H1 (cell line): ENCODE measurements around the gene RBM6. TPM values are rescaled to one million over a fixed set of nuclear protein-coding genes. Genes with fewer than 3 reads are reported as not detected.
A peak's percentile ranks its signal among the peaks of the same experiment; 100 is the strongest.

Experiments used
- CTCF ChIA-PET: fragments of 300-600 bp; sonication (Branson Sonifier 250); formaldehyde crosslinking; loops from one replicate; lab custom pipeline; 2021; ENCODE audit not compliant: partially characterized antibody; lab: Charles Lee
- POLR2A ChIA-PET: fragments of 300-600 bp; sonication (Branson Sonifier 250); formaldehyde crosslinking; loops from one replicate; lab custom pipeline; 2021; ENCODE audit warnings: inconsistent platforms; ENCODE audit not compliant: partially characterized antibody; lab: Charles Lee
- DNase-seq, 2 experiments: peaks; one replicate each; pipeline versions ENCODE4 v3.0.0 to v3.0.0-alpha.2; 2010 to 2022; ENCODE audit warnings: low spot score in 2 of 2, low read depth in 1 of 2, mixed read lengths in 1 of 2
- FAIRE-seq: peaks from 2 replicates; lab custom pipeline; 2011; peaks lifted over from hg19 to GRCh38; lab: Jason Lieb, UNC
- H2AFZ ChIP-seq: 2 replicates; pipeline ENCODE4 v1.8.1; 2012; ENCODE audit warnings: low read length, inconsistent platforms
- H2AK5ac ChIP-seq: 2 replicates; pipeline ENCODE4 v1.6.1; 2013; ENCODE audit warnings: low read depth, low read length
- H2BK120ac ChIP-seq: replicated peaks from 2 replicates; pipeline ENCODE3; 2013; ENCODE audit warnings: low read depth, low read length, inconsistent platforms
- H2BK12ac ChIP-seq: 2 replicates; pipeline ENCODE4 v1.6.1; 2013; ENCODE audit warnings: low read depth, low read length
- H2BK15ac ChIP-seq: 2 replicates; pipeline ENCODE4 v1.6.1; 2013; ENCODE audit warnings: low read length
- H2BK20ac ChIP-seq: 2 replicates; pipeline ENCODE4 v1.6.1; 2013; ENCODE audit warnings: low read length
- H2BK5ac ChIP-seq: 2 replicates; pipeline ENCODE4 v1.6.1; 2013; ENCODE audit warnings: low read depth, low read length
- H3K14ac ChIP-seq: 2 replicates; pipeline ENCODE4 v1.6.1; 2013; ENCODE audit warnings: inconsistent platforms; ENCODE audit not compliant: insufficient read length
- H3K18ac ChIP-seq: 2 replicates; pipeline ENCODE4 v1.6.1; 2013; ENCODE audit warnings: low read length; ENCODE audit errors: extremely low read depth
- H3K23ac ChIP-seq: 2 replicates; pipeline ENCODE4 v1.6.1; 2013; ENCODE audit warnings: inconsistent platforms; ENCODE audit not compliant: insufficient read length
- H3K23me2 ChIP-seq: 2 replicates; pipeline ENCODE4 v1.6.1; 2013; ENCODE audit warnings: low read depth, low read length
- H3K27ac ChIP-seq: 2 replicates; pipeline ENCODE4 v1.6.1; 2011; ENCODE audit warnings: low read depth, low read length, inconsistent platforms
- H3K27me3 ChIP-seq, 4 experiments: replicated peaks in 1 of 4; 1 replicate in 1 of 4; 2 replicates in 3 of 4; pipeline versions ENCODE4 v1.6.1 to v1.8.1; 2011 to 2013; ENCODE audit warnings: low read length in 3 of 4, mild to moderate bottlenecking in 3 of 4, inconsistent platforms in 2 of 4, mixed read lengths in 2 of 4, moderate library complexity in 1 of 4; ENCODE audit not compliant: control insufficient read depth in 3 of 4, insufficient read depth in 3 of 4; ENCODE audit errors: extremely low read depth in 1 of 4
- H3K36me3 ChIP-seq, 4 experiments: 2 replicates each; pipeline versions ENCODE4 v1.6.1 to v1.8.1; 2011 to 2013; ENCODE audit warnings: mild to moderate bottlenecking in 4 of 4, low read length in 3 of 4, moderate library complexity in 2 of 4, control low read depth in 1 of 4, inconsistent platforms in 1 of 4; ENCODE audit not compliant: insufficient read depth in 4 of 4, control insufficient read depth in 2 of 4
- H3K4ac ChIP-seq: replicated peaks from 2 replicates; pipeline ENCODE3; 2013; ENCODE audit warnings: low read length, low read depth, mixed read lengths, inconsistent platforms; ENCODE audit not compliant: insufficient read length
- H3K4me1 ChIP-seq, 4 experiments: replicated peaks in 1 of 4; 1 replicate in 1 of 4; 2 replicates in 3 of 4; pipeline versions ENCODE4 v1.6.1 to v1.8.1; 2011 to 2013; ENCODE audit warnings: low read length in 3 of 4, inconsistent platforms in 2 of 4, mixed read lengths in 1 of 4; ENCODE audit not compliant: insufficient read depth in 4 of 4, control insufficient read depth in 3 of 4
- H3K4me2 ChIP-seq, 2 experiments: 2 replicates each; pipeline versions ENCODE4 v1.6.1 to v1.8.1; 2011 to 2013; ENCODE audit warnings: low read depth in 2 of 2, low read length in 2 of 2, control low read depth in 1 of 2, inconsistent platforms in 1 of 2, mild to moderate bottlenecking in 1 of 2; ENCODE audit not compliant: insufficient read depth in 1 of 2
- H3K4me3 ChIP-seq, 4 experiments: fragments of 200-600, 300-600 bp in 1 of 4; sonication (generic), shearing (Covaris generic), sonication (Bioruptor Twin) in 1 of 4; 2 replicates each; pipeline versions ENCODE4 v1.5.1 to v1.8.1; 2011 to 2016; ENCODE audit warnings: low read length in 4 of 4, low read depth in 3 of 4, control low read depth in 2 of 4, inconsistent platforms in 2 of 4, mild to moderate bottlenecking in 2 of 4, mixed read lengths in 1 of 4, moderate library complexity in 1 of 4; ENCODE audit not compliant: insufficient read depth in 2 of 4; ENCODE audit errors: extremely low read depth in 1 of 4
- H3K56ac ChIP-seq: replicated peaks from 2 replicates; pipeline ENCODE3; 2013; ENCODE audit warnings: low read depth, mild to moderate bottlenecking, mixed read lengths, low read length, inconsistent platforms; ENCODE audit not compliant: insufficient read length
- H3K79me1 ChIP-seq: 2 replicates; pipeline ENCODE4 v1.6.1; 2013; ENCODE audit warnings: low read depth, low read length, control low read depth
- H3K79me2 ChIP-seq, 2 experiments: 2 replicates each; pipeline versions ENCODE4 v1.6.1 to v1.8.1; 2012 to 2013; ENCODE audit warnings: low read length in 2 of 2, mild to moderate bottlenecking in 2 of 2, inconsistent platforms in 1 of 2; ENCODE audit not compliant: insufficient read depth in 2 of 2, control insufficient read depth in 1 of 2
- H3K9ac ChIP-seq, 4 experiments: replicated peaks in 1 of 4; 1 replicate in 1 of 4; 2 replicates in 3 of 4; pipeline versions ENCODE4 v1.6.1 to v1.8.1; 2011 to 2013; ENCODE audit warnings: low read depth in 3 of 4, low read length in 3 of 4, control low read depth in 2 of 4, mild to moderate bottlenecking in 2 of 4, moderate library complexity in 2 of 4, inconsistent platforms in 1 of 4; ENCODE audit errors: extremely low read depth in 1 of 4
- H3K9me3 ChIP-seq, 2 experiments: 2 replicates each; pipeline versions ENCODE4 v1.6.1 to v1.8.1; 2012 to 2013; ENCODE audit warnings: mild to moderate bottlenecking in 2 of 2, moderate library complexity in 2 of 2, control low read depth in 1 of 2, inconsistent platforms in 1 of 2, low read depth in 1 of 2, low read length in 1 of 2, mixed read lengths in 1 of 2; ENCODE audit not compliant: insufficient read depth in 2 of 2
- H4K20me1 ChIP-seq, 2 experiments: replicated peaks in 1 of 2; 2 replicates each; pipeline versions ENCODE3 to v1.8.1; 2011 to 2013; ENCODE audit warnings: inconsistent platforms in 2 of 2, low read length in 2 of 2, mild to moderate bottlenecking in 1 of 2; ENCODE audit not compliant: insufficient read depth in 2 of 2, control insufficient read depth in 1 of 2
- H4K5ac ChIP-seq: 2 replicates; pipeline ENCODE4 v1.6.1; 2013; ENCODE audit warnings: low read length, low read depth, mixed read lengths, inconsistent platforms; ENCODE audit not compliant: insufficient read length
- H4K8ac ChIP-seq: 2 replicates; pipeline ENCODE4 v1.8.0; 2013; ENCODE audit warnings: mild to moderate bottlenecking, moderate library complexity, low read length, inconsistent platforms; ENCODE audit not compliant: insufficient read depth; ENCODE audit errors: extremely low read depth
- H4K91ac ChIP-seq: replicated peaks from 2 replicates; pipeline ENCODE3; 2013; ENCODE audit warnings: low read length, mixed read lengths, inconsistent platforms; ENCODE audit not compliant: insufficient read length
- ASH2L ChIP-seq: fragments of 200-600, 300-600 bp; sonication (generic); IDR thresholded peaks from one replicate; pipeline ENCODE4 v1.7.1; 2017; ENCODE audit warnings: low read length
- BACH1 ChIP-seq: IDR thresholded peaks from 2 replicates; pipeline ENCODE4 v1.6.1; 2012; ENCODE audit warnings: low read length, improper control_type of control experiment
- FOSL1 ChIP-seq: IDR thresholded peaks from 2 replicates; pipeline ENCODE4 v1.6.1; 2011; ENCODE audit warnings: mild to moderate bottlenecking, low read depth, low read length, moderate library complexity; ENCODE audit not compliant: insufficient read depth
- MAX ChIP-seq: IDR thresholded peaks from 2 replicates; pipeline ENCODE4 v1.6.1; 2012; ENCODE audit warnings: inconsistent platforms
- RXRA ChIP-seq: IDR thresholded peaks from 2 replicates; pipeline ENCODE4 v1.6.1; 2011; ENCODE audit warnings: low read depth, mild to moderate bottlenecking, low read length, moderate library complexity; ENCODE audit not compliant: insufficient read depth
- WGBS, 2 experiments: shearing (Covaris generic) in 1 of 2; methylation state at CpG; one replicate each; pipeline versions ENCODE4 v1.1.6 to v1.1.7; 2013 to 2015; ENCODE audit warnings: low lambda C conversion rate in 2 of 2, mixed read lengths in 2 of 2, inconsistent platforms in 1 of 2, low coverage in 1 of 2, missing lambda C conversion rate in 1 of 2; ENCODE audit not compliant: insufficient replicate concordance in 2 of 2, insufficient coverage in 1 of 2, insufficient read length in 1 of 2; ENCODE audit errors: extremely low coverage in 1 of 2, missing lambda C conversion rate in 1 of 2; 5-methylcytosine and 5-hydroxymethylcytosine counted together
- polyA plus RNA-seq, 7 experiments: library from polyadenylated mRNA; depleted of rRNA in 3 of 7; stranded (reverse) in 5 of 7; unstranded in 2 of 7; fragments of >200 nt in 5 of 7; fragments of 200-250 nt in 2 of 7; gene quantifications; 1 replicate in 5 of 7; 2 replicates in 1 of 7; 4 replicates in 1 of 7; pipeline versions ENCODE4 v1.2.1 to v1.2.3, GENCODE V29; 2011 to 2013; ENCODE audit warnings: missing spikeins in 2 of 7, mixed read lengths in 2 of 7
- total RNA-seq: library from RNA; stranded (reverse); fragmentation: NEBNext Ultra II Directional; extraction: Animal tissue kit (Norgen Biotek cat#: 25700); gene quantifications from 2 replicates; pipeline ENCODE4 v1.2.1, GENCODE V29; 2021

The RBM6 gene
- total and polyA plus RNA-seq, 2 of the 8 experiments (the other 6 are each of a cell fraction or from before 2014, with no cell fraction given) = 30.6 to 80.1 TPM

- H3K23ac ChIP-seq = no peak overlapping the region
- 0 out of 2 replicates have a peak overlapping the region, but pooled peaks have one; percentile 8 for H2AFZ ChIP-seq
- CTCF ChIA-PET = interaction anchor here (1.0 to 2.2 kb wide), 6 partner anchors 10 to 241 kb away, joined by 3 to 21 read pairs (median 4); partner anchors contain the start of genes INKA1 and MON1A
- H4K5ac ChIP-seq = peak overlapping the region; percentile 78
- FAIRE-seq = no peak
- no peak overlapping the region for H3K27ac ChIP-seq
- H2BK5ac ChIP-seq = peak overlapping the region; percentile 94; the same call in 1 of the 2 replicates
- no peak overlapping the region for H4K91ac ChIP-seq
- H3K23me2 ChIP-seq = no peaks in the 10 kb centered on the region
- H2BK20ac ChIP-seq = no peak overlapping the region
- no peak for DNase-seq
- no peak overlapping the region for H2BK120ac ChIP-seq
- peaks cover 26 to 52% of the 10 kb centered on the region in 2 experiments for H3K79me2 ChIP-seq
- H3K9ac ChIP-seq = peak overlapping the region in 3 of 4 experiments; percentile 78 to 90 (median 82); a peak in 6 of 7 replicates
- peak overlapping the region; percentile 97 to 100 (median 98) for H3K4me3 ChIP-seq
- no peak overlapping the region for H2AK5ac ChIP-seq
- H3K4me1 ChIP-seq = peaks cover 0 to 4% (median 0%) of the 10 kb centered on the region in 4 experiments; a peak in 2 of 7 replicates
- no peak overlapping the region for H3K18ac ChIP-seq
- no peak overlapping the region for H3K4ac ChIP-seq
- H2BK12ac ChIP-seq = no peak overlapping the region
- 0 out of 2 replicates have a peak overlapping the region, but pooled peaks have one; percentile 8 for H4K8ac ChIP-seq
- H3K36me3 ChIP-seq = 0 out of 8 replicates have a peak, but pooled peaks cover 0 to under 1% (median 0%) of the 10 kb centered on the region in 4 experiments
- WGBS, 2 experiments = 22% methylated on average over 16 of the region's 23 CpGs; no CpG with 5 or more reads in 1 of the 2 experiments
- H4K20me1 ChIP-seq = peaks cover 2 to 9% of the 10 kb centered on the region in 2 experiments
- TF ChIP-seq MAX (no peak), BACH1 (no peak), ASH2L (peak; percentile 1), FOSL1 (no peak), RXRA (no peak)
- H3K9me3 ChIP-seq = no peaks in the 10 kb centered on the region
- peaks cover 5% of the 10 kb centered on the region; the same call in 1 of the 2 replicates for H3K79me1 ChIP-seq
- H3K14ac ChIP-seq = no peak overlapping the region
- POLR2A ChIA-PET = interaction anchor here (0.6 to 3.2 kb wide), 14 partner anchors 7 to 1497 kb away, joined by 3 to 32 read pairs (median 4); partner anchors contain the start of gene MON1A
- H2BK15ac ChIP-seq = no peak overlapping the region
- H3K27me3 ChIP-seq = no peaks in the 10 kb centered on the region
- peak overlapping the region; percentile 83 to 97 for H3K4me2 ChIP-seq
- peak overlapping the region; percentile 62 for H3K56ac ChIP-seq
Measured at GRCh38 chr3:49940667-49941249, 808 bp downstream of the RBM6 start.
